K562 (cell line): ENCODE measurements around the gene AIRE. TPM values are rescaled to one million over a fixed set of nuclear protein-coding genes. Genes with fewer than 3 reads are reported as not detected.

Experiments
- CEBPB ChIP-seq: fragments of 450-650 bp; IDR thresholded peaks from 2 replicates; pipeline ENCODE4 v1.6.1; 2016; ENCODE audit warnings: missing genetic modification characterization, missing compliant biosample characterization
- CHD2 ChIP-seq: IDR thresholded peaks from 2 replicates; pipeline ENCODE4 v1.6.1; 2011; ENCODE audit warnings: low read depth, low read length
- ESRRB ChIP-seq: fragments of 250-450 bp; sonication (Bioruptor Pico); IDR thresholded peaks from 2 replicates; pipeline ENCODE4 v1.5.0; 2020; ENCODE audit warnings: mild to moderate bottlenecking, moderate library complexity, borderline replicate concordance
- HDAC1 ChIP-seq, 2 experiments: fragments of 450-650 bp; IDR thresholded peaks; 2 replicates each; pipeline ENCODE4 v1.6.1; 2016 to 2017; ENCODE audit warnings: inconsistent platforms in 1 of 2, mild to moderate bottlenecking in 1 of 2, moderate library complexity in 1 of 2
- LEF1 ChIP-seq: fragments of 450-650 bp; IDR thresholded peaks from 2 replicates; pipeline ENCODE4 v1.6.1; 2016; ENCODE audit warnings: mild to moderate bottlenecking
- MXI1 ChIP-seq: IDR thresholded peaks from 2 replicates; pipeline ENCODE4 v1.6.1; 2011; ENCODE audit warnings: low read depth, mild to moderate bottlenecking, improper control_type of control experiment, low read length
- POLR2H ChIP-seq: IDR thresholded peaks from 2 replicates; pipeline ENCODE4 v1.6.1; 2016; ENCODE audit warnings: missing genetic modification characterization, low read depth, mild to moderate bottlenecking, control low read depth, missing compliant biosample characterization, moderate library complexity
- RCOR1 ChIP-seq, 2 experiments: IDR thresholded peaks; 2 replicates each; pipeline ENCODE4 v1.6.1; 2012; ENCODE audit warnings: low read depth in 2 of 2, low read length in 2 of 2, borderline replicate concordance in 1 of 2, improper control_type of control experiment in 1 of 2
- SMAD4 ChIP-seq: fragments of 250-450 bp; sonication (Bioruptor Pico); conservative IDR thresholded peaks from 2 replicates; pipeline ENCODE4 v1.8.0; 2021; ENCODE audit warnings: inconsistent platforms, mild to moderate bottlenecking, moderate library complexity
- TAF7 ChIP-seq: fragments of 450-650 bp; IDR thresholded peaks from 2 replicates; pipeline ENCODE4 v1.6.1; 2016; ENCODE audit warnings: missing genetic modification characterization, missing compliant biosample characterization
- TCF7L2 ChIP-seq: fragments of 150-350 bp; IDR thresholded peaks from 2 replicates; pipeline ENCODE4 v1.6.1; 2016; ENCODE audit warnings: low read depth, mild to moderate bottlenecking, low read length, moderate library complexity
- ZNF347 ChIP-seq: fragments of 450-650 bp; formaldehyde crosslinking; IDR thresholded peaks from 2 replicates; pipeline ENCODE4 v1.4.0; 2020; ENCODE audit warnings: low read depth, mild to moderate bottlenecking, moderate library complexity
- polyA plus RNA-seq, 8 experiments: library from polyadenylated mRNA; depleted of rRNA in 4 of 8; stranded (reverse) in 5 of 8; unstranded in 3 of 8; fragments of >200 nt; fragmentation: Nextera tagmentation in 2 of 8; fragmentation: Illumina TruSeq in 1 of 8; extraction: Ambion mirVana in 2 of 8; extraction: Trizol in 1 of 8; gene quantifications; 2 replicates each; pipeline versions ENCODE4 v1.2.1 to v1.2.3, GENCODE V29; 2011 to 2014; ENCODE audit warnings: inconsistent platforms in 1 of 8, missing spikeins in 1 of 8
- total RNA-seq, 7 experiments: library from RNA; depleted of rRNA in 6 of 7; stranded (reverse); fragments of >200 nt in 6 of 7; fragmentation: Illumina TruSeq in 2 of 7; extraction: Trizol in 2 of 7; gene quantifications; 2 replicates each; pipeline versions ENCODE4 v1.2.1 to v1.2.3, GENCODE V29; 2011 to 2021; ENCODE audit warnings: low replicate concordance in 1 of 7
- TF ChIP-seq, protein P1 (sequence below): fragments of 450-650 bp; IDR thresholded peaks from 2 replicates; pipeline ENCODE4 v1.6.1; 2016; ENCODE audit warnings: mild to moderate bottlenecking, moderate library complexity
- TF ChIP-seq, protein P2 (sequence below): sonication (generic); formaldehyde crosslinking; IDR thresholded peaks from 2 replicates; pipeline ENCODE4 v1.8.0; 2022; ENCODE audit warnings: missing genetic modification reagents, mild to moderate bottlenecking, borderline replicate concordance

The AIRE gene
- total and polyA plus RNA-seq, 9 of the 15 experiments (the other 6 are each of a cell fraction or from before 2014, with no cell fraction given), result 0.01 TPM; not detected in 8

GRCh38 chr21:44297525-44298290 lies 12.0 kb downstream of the AIRE start (continued):
- TF ChIP-seq, protein P1, sequence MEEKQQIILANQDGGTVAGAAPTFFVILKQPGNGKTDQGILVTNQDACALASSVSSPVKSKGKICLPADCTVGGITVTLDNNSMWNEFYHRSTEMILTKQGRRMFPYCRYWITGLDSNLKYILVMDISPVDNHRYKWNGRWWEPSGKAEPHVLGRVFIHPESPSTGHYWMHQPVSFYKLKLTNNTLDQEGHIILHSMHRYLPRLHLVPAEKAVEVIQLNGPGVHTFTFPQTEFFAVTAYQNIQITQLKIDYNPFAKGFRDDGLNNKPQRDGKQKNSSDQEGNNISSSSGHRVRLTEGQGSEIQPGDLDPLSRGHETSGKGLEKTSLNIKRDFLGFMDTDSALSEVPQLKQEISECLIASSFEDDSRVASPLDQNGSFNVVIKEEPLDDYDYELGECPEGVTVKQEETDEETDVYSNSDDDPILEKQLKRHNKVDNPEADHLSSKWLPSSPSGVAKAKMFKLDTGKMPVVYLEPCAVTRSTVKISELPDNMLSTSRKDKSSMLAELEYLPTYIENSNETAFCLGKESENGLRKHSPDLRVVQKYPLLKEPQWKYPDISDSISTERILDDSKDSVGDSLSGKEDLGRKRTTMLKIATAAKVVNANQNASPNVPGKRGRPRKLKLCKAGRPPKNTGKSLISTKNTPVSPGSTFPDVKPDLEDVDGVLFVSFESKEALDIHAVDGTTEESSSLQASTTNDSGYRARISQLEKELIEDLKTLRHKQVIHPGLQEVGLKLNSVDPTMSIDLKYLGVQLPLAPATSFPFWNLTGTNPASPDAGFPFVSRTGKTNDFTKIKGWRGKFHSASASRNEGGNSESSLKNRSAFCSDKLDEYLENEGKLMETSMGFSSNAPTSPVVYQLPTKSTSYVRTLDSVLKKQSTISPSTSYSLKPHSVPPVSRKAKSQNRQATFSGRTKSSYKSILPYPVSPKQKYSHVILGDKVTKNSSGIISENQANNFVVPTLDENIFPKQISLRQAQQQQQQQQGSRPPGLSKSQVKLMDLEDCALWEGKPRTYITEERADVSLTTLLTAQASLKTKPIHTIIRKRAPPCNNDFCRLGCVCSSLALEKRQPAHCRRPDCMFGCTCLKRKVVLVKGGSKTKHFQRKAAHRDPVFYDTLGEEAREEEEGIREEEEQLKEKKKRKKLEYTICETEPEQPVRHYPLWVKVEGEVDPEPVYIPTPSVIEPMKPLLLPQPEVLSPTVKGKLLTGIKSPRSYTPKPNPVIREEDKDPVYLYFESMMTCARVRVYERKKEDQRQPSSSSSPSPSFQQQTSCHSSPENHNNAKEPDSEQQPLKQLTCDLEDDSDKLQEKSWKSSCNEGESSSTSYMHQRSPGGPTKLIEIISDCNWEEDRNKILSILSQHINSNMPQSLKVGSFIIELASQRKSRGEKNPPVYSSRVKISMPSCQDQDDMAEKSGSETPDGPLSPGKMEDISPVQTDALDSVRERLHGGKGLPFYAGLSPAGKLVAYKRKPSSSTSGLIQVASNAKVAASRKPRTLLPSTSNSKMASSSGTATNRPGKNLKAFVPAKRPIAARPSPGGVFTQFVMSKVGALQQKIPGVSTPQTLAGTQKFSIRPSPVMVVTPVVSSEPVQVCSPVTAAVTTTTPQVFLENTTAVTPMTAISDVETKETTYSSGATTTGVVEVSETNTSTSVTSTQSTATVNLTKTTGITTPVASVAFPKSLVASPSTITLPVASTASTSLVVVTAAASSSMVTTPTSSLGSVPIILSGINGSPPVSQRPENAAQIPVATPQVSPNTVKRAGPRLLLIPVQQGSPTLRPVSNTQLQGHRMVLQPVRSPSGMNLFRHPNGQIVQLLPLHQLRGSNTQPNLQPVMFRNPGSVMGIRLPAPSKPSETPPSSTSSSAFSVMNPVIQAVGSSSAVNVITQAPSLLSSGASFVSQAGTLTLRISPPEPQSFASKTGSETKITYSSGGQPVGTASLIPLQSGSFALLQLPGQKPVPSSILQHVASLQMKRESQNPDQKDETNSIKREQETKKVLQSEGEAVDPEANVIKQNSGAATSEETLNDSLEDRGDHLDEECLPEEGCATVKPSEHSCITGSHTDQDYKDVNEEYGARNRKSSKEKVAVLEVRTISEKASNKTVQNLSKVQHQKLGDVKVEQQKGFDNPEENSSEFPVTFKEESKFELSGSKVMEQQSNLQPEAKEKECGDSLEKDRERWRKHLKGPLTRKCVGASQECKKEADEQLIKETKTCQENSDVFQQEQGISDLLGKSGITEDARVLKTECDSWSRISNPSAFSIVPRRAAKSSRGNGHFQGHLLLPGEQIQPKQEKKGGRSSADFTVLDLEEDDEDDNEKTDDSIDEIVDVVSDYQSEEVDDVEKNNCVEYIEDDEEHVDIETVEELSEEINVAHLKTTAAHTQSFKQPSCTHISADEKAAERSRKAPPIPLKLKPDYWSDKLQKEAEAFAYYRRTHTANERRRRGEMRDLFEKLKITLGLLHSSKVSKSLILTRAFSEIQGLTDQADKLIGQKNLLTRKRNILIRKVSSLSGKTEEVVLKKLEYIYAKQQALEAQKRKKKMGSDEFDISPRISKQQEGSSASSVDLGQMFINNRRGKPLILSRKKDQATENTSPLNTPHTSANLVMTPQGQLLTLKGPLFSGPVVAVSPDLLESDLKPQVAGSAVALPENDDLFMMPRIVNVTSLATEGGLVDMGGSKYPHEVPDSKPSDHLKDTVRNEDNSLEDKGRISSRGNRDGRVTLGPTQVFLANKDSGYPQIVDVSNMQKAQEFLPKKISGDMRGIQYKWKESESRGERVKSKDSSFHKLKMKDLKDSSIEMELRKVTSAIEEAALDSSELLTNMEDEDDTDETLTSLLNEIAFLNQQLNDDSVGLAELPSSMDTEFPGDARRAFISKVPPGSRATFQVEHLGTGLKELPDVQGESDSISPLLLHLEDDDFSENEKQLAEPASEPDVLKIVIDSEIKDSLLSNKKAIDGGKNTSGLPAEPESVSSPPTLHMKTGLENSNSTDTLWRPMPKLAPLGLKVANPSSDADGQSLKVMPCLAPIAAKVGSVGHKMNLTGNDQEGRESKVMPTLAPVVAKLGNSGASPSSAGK, result no peak
- TF ChIP-seq CEBPB (tag) (peak; percentile 88), TCF7L2 (no peak), MXI1 (no peak), HDAC1 (IDR thresholded peaks at IDR 0.05) (no peak), CHD2 (no peak), RCOR1 (IDR thresholded peaks at IDR 0.05; ENCODE audit: borderline replicate concordance in 1 of 2, low read depth in 2 of 2, low read length in 2 of 2) (peak in 1 of 2 experiments; percentile 71; a peak in 2 of 4 replicates), ESRRB (CRISPR knock-in tag) (no peak), LEF1 (no peak), POLR2H (tag) (no peak), ZNF347 (CRISPR knock-in tag) (no peak), TAF7 (tag) (no peak), SMAD4 (0 out of 2 replicates have a peak, but pooled peaks have one; percentile 34)
- TF ChIP-seq, protein P2, sequence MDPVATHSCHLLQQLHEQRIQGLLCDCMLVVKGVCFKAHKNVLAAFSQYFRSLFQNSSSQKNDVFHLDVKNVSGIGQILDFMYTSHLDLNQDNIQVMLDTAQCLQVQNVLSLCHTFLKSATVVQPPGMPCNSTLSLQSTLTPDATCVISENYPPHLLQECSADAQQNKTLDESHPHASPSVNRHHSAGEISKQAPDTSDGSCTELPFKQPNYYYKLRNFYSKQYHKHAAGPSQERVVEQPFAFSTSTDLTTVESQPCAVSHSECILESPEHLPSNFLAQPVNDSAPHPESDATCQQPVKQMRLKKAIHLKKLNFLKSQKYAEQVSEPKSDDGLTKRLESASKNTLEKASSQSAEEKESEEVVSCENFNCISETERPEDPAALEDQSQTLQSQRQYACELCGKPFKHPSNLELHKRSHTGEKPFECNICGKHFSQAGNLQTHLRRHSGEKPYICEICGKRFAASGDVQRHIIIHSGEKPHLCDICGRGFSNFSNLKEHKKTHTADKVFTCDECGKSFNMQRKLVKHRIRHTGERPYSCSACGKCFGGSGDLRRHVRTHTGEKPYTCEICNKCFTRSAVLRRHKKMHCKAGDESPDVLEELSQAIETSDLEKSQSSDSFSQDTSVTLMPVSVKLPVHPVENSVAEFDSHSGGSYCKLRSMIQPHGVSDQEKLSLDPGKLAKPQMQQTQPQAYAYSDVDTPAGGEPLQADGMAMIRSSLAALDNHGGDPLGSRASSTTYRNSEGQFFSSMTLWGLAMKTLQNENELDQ (CRISPR knock-in tag), result no peak
